Astrocyte (in vitro differentiated cells and primary cell): ENCODE measurements around the gene NFKB1. TPM values are rescaled to one million over a fixed set of nuclear protein-coding genes. Genes with fewer than 3 reads are reported as not detected.

Source experiments
- DNase-seq: peaks from one replicate; pipeline ENCODE4 v3.0.0-alpha.2; 2010; ENCODE audit warnings: low read depth
- FAIRE-seq: peaks from 2 replicates; lab custom pipeline; 2011; peaks lifted over from hg19 to GRCh38; lab: Jason Lieb, UNC
- H2AFZ ChIP-seq: 2 replicates; pipeline ENCODE4 v1.6.0; 2012; ENCODE audit warnings: low read depth, low read length, inconsistent platforms
- H3K27ac ChIP-seq: 2 replicates; pipeline ENCODE4 v1.5.1; 2011; ENCODE audit warnings: low read depth, low read length, inconsistent platforms
- H3K27me3 ChIP-seq: 2 replicates; pipeline ENCODE4 v1.6.0; 2011; ENCODE audit warnings: low read length, inconsistent platforms; ENCODE audit not compliant: insufficient read depth
- H3K36me3 ChIP-seq: 2 replicates; pipeline ENCODE4 v1.5.1; 2011; ENCODE audit warnings: low read length, inconsistent platforms; ENCODE audit not compliant: insufficient read depth
- H3K4me1 ChIP-seq: 2 replicates; pipeline ENCODE4 v1.5.1; 2011; ENCODE audit warnings: low read length, inconsistent platforms; ENCODE audit not compliant: insufficient read depth
- H3K4me2 ChIP-seq: 2 replicates; pipeline ENCODE4 v1.6.0; 2012; ENCODE audit warnings: low read length, inconsistent platforms
- H3K4me3 ChIP-seq: 2 replicates; pipeline ENCODE4 v1.5.1; 2011; ENCODE audit warnings: low read depth, mild to moderate bottlenecking, low read length, inconsistent platforms; ENCODE audit not compliant: insufficient read depth
- H3K79me2 ChIP-seq: 2 replicates; pipeline ENCODE4 v1.6.0; 2012; ENCODE audit warnings: mild to moderate bottlenecking, low read length, inconsistent platforms; ENCODE audit not compliant: insufficient read depth
- H3K9ac ChIP-seq: 2 replicates; pipeline ENCODE4 v1.6.0; 2012; ENCODE audit warnings: mild to moderate bottlenecking, low read length, inconsistent platforms
- H3K9me3 ChIP-seq: 2 replicates; pipeline ENCODE4 v1.5.1; 2012; ENCODE audit warnings: low read depth, mild to moderate bottlenecking, low read length, inconsistent platforms; ENCODE audit not compliant: insufficient read depth
- H4K20me1 ChIP-seq: 2 replicates; pipeline ENCODE4 v1.6.0; 2012; ENCODE audit warnings: low read length, inconsistent platforms; ENCODE audit not compliant: insufficient read depth
- H3K27ac Mint-ChIP-seq: one replicate; pipeline ENCODE4 v1.8.0; 2021; ENCODE audit warnings: mild to moderate bottlenecking, mixed read lengths; ENCODE audit not compliant: unreplicated experiment
- H3K27me3 Mint-ChIP-seq: one replicate; pipeline ENCODE4 v1.8.0; 2021; ENCODE audit warnings: low read depth, mixed read lengths; ENCODE audit not compliant: unreplicated experiment
- H3K36me3 Mint-ChIP-seq: one replicate; pipeline ENCODE4 v1.8.0; 2021; ENCODE audit warnings: low read depth, mixed read lengths; ENCODE audit not compliant: unreplicated experiment
- H3K4me1 Mint-ChIP-seq: one replicate; pipeline ENCODE4 v1.8.0; 2021; ENCODE audit warnings: low read depth, mixed read lengths; ENCODE audit not compliant: unreplicated experiment
- H3K4me3 Mint-ChIP-seq: one replicate; pipeline ENCODE4 v1.8.0; 2021; ENCODE audit warnings: mild to moderate bottlenecking, moderate library complexity, mixed read lengths; ENCODE audit not compliant: unreplicated experiment
- H3K9me3 Mint-ChIP-seq: one replicate; pipeline ENCODE4 v1.8.0; 2021; ENCODE audit warnings: mild to moderate bottlenecking, mixed read lengths; ENCODE audit not compliant: unreplicated experiment
- EZH2 ChIP-seq: IDR thresholded peaks from 2 replicates; pipeline ENCODE4 v1.6.1; 2012; ENCODE audit warnings: mild to moderate bottlenecking, low read length, inconsistent platforms; ENCODE audit not compliant: insufficient read depth
- total RNA-seq: library from RNA; stranded (reverse); gene quantifications from 2 replicates; pipeline ENCODE4 v1.2.1, GENCODE V29; 2021
- TF ChIP-seq, protein P1 (sequence below): IDR thresholded peaks from 2 replicates; pipeline ENCODE4 v1.5.1; 2011; ENCODE audit warnings: low read depth, mild to moderate bottlenecking, inconsistent platforms, low read length, moderate library complexity; ENCODE audit not compliant: insufficient read depth

Gene NFKB1
- total RNA-seq, 1 donor from 2014 or later = 19.9 TPM

DNA sequence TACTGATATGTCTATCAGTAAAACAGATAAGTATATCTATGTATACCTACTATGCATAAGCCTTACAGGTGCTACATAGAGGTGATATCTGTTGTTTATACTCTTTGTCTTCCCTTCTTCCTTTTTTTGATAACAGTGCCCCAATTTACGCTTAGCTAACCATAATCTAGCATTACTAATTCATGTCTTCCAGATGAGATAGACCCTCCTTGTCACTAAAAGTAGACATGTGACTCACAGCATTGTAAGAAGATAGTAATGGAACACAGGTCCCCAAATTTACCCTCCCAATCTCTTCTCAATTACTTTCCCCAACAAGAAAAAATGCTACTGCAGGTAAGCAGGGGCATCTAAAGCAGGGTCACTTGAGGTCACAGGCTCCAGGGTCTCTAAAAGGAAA is 7.9 kb upstream of the NFKB1 start:
- H3K9me3 ChIP-seq = no peaks in the 10 kb centered on the region
- no peak overlapping the region for H3K4me3 ChIP-seq
- Mint-ChIP-seq H3K4me1 (peaks cover 25% of the 10 kb centered on the region), H3K27me3 (no peaks in the 10 kb centered on the region), H3K27ac (no peak overlapping the region), H3K9me3 (peaks cover 2% of the 10 kb centered on the region), H3K36me3 (peaks cover 2% of the 10 kb centered on the region), H3K4me3 (no peak overlapping the region)
- no peaks in the 10 kb centered on the region for H3K36me3 ChIP-seq
- no peaks in the 10 kb centered on the region for H3K79me2 ChIP-seq
- TF ChIP-seq EZH2 = no peak
- TF ChIP-seq, protein P1, sequence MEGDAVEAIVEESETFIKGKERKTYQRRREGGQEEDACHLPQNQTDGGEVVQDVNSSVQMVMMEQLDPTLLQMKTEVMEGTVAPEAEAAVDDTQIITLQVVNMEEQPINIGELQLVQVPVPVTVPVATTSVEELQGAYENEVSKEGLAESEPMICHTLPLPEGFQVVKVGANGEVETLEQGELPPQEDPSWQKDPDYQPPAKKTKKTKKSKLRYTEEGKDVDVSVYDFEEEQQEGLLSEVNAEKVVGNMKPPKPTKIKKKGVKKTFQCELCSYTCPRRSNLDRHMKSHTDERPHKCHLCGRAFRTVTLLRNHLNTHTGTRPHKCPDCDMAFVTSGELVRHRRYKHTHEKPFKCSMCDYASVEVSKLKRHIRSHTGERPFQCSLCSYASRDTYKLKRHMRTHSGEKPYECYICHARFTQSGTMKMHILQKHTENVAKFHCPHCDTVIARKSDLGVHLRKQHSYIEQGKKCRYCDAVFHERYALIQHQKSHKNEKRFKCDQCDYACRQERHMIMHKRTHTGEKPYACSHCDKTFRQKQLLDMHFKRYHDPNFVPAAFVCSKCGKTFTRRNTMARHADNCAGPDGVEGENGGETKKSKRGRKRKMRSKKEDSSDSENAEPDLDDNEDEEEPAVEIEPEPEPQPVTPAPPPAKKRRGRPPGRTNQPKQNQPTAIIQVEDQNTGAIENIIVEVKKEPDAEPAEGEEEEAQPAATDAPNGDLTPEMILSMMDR = no peak
- H3K9ac ChIP-seq = no peak overlapping the region
- no peaks in the 10 kb centered on the region for H3K4me1 ChIP-seq
- FAIRE-seq (no peak), DNase-seq (no peak)
- no peaks in the 10 kb centered on the region for H3K27me3 ChIP-seq
- H3K4me2 ChIP-seq = no peak overlapping the region
- no peak overlapping the region for H3K27ac ChIP-seq
- no peaks in the 10 kb centered on the region for H4K20me1 ChIP-seq
- no peak overlapping the region for H2AFZ ChIP-seq

- no peak for DNase-seq
- Histone ChIP-seq H3K9me3 (no peaks in the 10 kb centered on the region), H3K27ac (no peak overlapping the region), H2AFZ (no peak overlapping the region), H3K79me2 (no peaks in the 10 kb centered on the region), H4K20me1 (no peaks in the 10 kb centered on the region), H3K9ac (no peak overlapping the region), H3K4me2 (no peak overlapping the region), H3K27me3 (no peaks in the 10 kb centered on the region), H3K36me3 (no peaks in the 10 kb centered on the region), H3K4me1 (no peaks in the 10 kb centered on the region), H3K4me3 (no peak overlapping the region)
- H3K9me3 Mint-ChIP-seq = no peaks in the 10 kb centered on the region
- FAIRE-seq = no peak
- H3K27ac Mint-ChIP-seq = no peak overlapping the region
- H3K36me3 Mint-ChIP-seq = peaks cover 4% of the 10 kb centered on the region
- peaks cover 25% of the 10 kb centered on the region for H3K4me1 Mint-ChIP-seq
- no peak overlapping the region for H3K4me3 Mint-ChIP-seq
- no peaks in the 10 kb centered on the region for H3K27me3 Mint-ChIP-seq
- TF ChIP-seq, protein P1 = no peak
- TF ChIP-seq EZH2 = no peak
Measured at GRCh38 chr4:102493794-102494193, 7.4 kb upstream of the NFKB1 start.

GRCh38 chr4:102494603-102495002 is 6.6 kb upstream of the NFKB1 start:
- no peak overlapping the region for H3K4me3 Mint-ChIP-seq
- H3K4me1 ChIP-seq = no peaks in the 10 kb centered on the region
- H3K4me1 Mint-ChIP-seq = peaks cover 25% of the 10 kb centered on the region
- H3K36me3 ChIP-seq = no peaks in the 10 kb centered on the region
- H3K9ac ChIP-seq = no peak overlapping the region
- H3K27me3 ChIP-seq = no peaks in the 10 kb centered on the region
- no peak for FAIRE-seq
- no peaks in the 10 kb centered on the region for H3K79me2 ChIP-seq
- no peak overlapping the region for H3K27ac ChIP-seq
- no peaks in the 10 kb centered on the region for H4K20me1 ChIP-seq
- H3K36me3 Mint-ChIP-seq = peaks cover 4% of the 10 kb centered on the region
- H3K27me3 Mint-ChIP-seq = no peaks in the 10 kb centered on the region
- TF ChIP-seq, protein P1 = no peak
- no peak for TF ChIP-seq EZH2
- H3K9me3 Mint-ChIP-seq = no peaks in the 10 kb centered on the region
- H3K9me3 ChIP-seq = no peaks in the 10 kb centered on the region
- H3K27ac Mint-ChIP-seq = no peak overlapping the region
- H2AFZ ChIP-seq = no peak overlapping the region
- no peak overlapping the region for H3K4me2 ChIP-seq
- H3K4me3 ChIP-seq = no peak overlapping the region
- DNase-seq = no peak
